ENCODE data around the gene NEDD9. TPM values are rescaled to one million over a fixed set of nuclear protein-coding genes. Genes with fewer than 3 reads are reported as not detected.

NEDD9 gene
- total and polyA plus RNA-seq, 2 of the 13 experiments (the other 11 are each of a cell fraction or from before 2014, with no cell fraction given), result 27.1 to 389 TPM

DNA sequence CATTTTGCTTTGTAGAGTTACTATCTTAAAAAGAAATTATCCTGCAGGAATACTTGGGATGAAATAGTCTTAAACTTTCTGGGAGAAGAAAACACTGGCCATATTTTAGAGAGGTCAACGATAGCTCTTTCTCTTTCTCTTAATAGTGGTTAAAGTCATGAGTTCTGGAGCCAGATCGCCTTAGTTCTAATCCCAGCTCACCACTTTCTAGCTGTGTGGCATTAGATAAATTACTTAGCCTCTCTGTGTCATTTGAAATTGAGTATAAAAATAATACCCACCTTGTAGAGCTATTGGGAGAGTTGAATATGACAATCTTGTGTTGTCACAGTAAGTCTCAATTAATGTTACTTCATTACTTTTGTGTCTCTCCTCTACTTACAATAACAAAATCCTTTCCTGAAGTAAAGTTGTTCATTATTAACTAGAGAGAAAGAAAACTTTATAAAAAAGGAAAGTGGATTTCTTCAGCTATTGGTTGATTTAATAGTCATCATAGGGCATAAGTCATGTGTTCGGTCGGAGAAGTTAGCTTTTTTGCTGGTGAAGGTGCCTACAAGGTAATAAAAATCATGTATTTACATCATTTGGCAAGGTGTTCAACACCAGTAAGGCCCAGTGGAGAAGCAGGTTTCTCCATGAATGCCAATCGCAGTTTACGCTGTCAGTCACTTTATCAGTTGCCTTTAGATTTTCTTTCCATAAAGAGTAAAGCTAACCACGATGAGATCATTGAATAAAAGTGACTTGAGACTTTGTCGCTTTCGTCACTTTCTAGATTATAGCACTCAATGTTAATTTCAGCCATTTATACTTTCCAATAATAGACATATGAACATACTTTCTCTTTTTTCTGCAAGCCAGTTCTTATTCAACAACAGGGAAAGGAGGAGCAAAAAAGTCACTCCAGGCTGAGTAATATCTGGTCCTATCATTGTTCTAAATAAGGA, 2.0 kb downstream of the NEDD9 start:
- H3K27me3 ChIP-seq (ENCODE audit: control insufficient read depth in 1 of 2, insufficient read depth in 2 of 2, low read length in 2 of 2), result peaks cover 0 to 4% of the 10 kb centered on the region in 2 experiments; a peak in 2 of 5 replicates
- H3K4me2 ChIP-seq (ENCODE audit: low read depth, low read length), result peak overlapping the region; percentile 90
- H4K20me1 ChIP-seq (ENCODE audit: insufficient read depth, low read length), result peaks cover 69% of the 10 kb centered on the region
- H3K79me2 ChIP-seq (ENCODE audit: insufficient read depth, low read length), result peaks cover 81% of the 10 kb centered on the region
- in situ Hi-C loops (cut with HindIII; ENCODE audit: extremely low pct_ligation_motif_present, low pct_unique_long_range_greater_than_20kb) (loop anchor here (5.0 kb wide), 1 partner anchor 267 kb away; no protein-coding TSS in a partner anchor), intact Hi-C loops (cut with micrococcal nuclease; ENCODE audit: unreplicated experiment) (loop anchor here (5.0 to 10.0 kb wide), 2 partner anchors 88 to 276 kb away; no protein-coding TSS in a partner anchor)
- ATAC-seq (no peak), DNase-seq (ENCODE audit: low spot score) (no peak), FAIRE-seq (no peak)
- POLR2A ChIA-PET, result interaction anchor here (1.2 to 5.5 kb wide), 9 partner anchors 10 to 164 kb away, joined by 3 to 106 read pairs (median 17); no protein-coding TSS in a partner anchor
- no peak overlapping the region for H2AFZ ChIP-seq (ENCODE audit: low read length)
- WGBS (ENCODE audit: low lambda C conversion rate), result 1% methylated on average over 9 of the region's 9 CpGs
- CTCF ChIA-PET (ENCODE audit: low intra/inter-chr PET ratio, low total read pairs), result no interaction called here
- BruUV-seq (replicated peaks), result no TSS peak
- peak overlapping the region; percentile 94 for H3K27ac ChIP-seq (ENCODE audit: extremely low read length, insufficient read depth, low read length)
- H3K9ac ChIP-seq (ENCODE audit: insufficient read depth, low read depth, low read length), result peak overlapping the region; percentile 96
- peaks cover 4 to 31% of the 10 kb centered on the region in 2 experiments; a peak in 4 of 5 replicates for H3K36me3 ChIP-seq (replicated peaks in 1 of 2; ENCODE audit: control insufficient read depth in 1 of 2, insufficient read depth in 2 of 2, low read length in 2 of 2)
- no peaks in the 10 kb centered on the region for H3K9me3 ChIP-seq (ENCODE audit: low read length)
- H3K4me3 ChIP-seq (replicated peaks in 1 of 3; ENCODE audit: insufficient read depth in 1 of 3, low read depth in 2 of 3, low read length in 3 of 3), result peak overlapping the region; percentile 80 to 94 (median 87)
- peaks cover 52% of the 10 kb centered on the region for H3K4me1 ChIP-seq (ENCODE audit: insufficient read depth, low read length)
- TF ChIP-seq SIN3A (IDR thresholded peaks at IDR 0.05; ENCODE audit: borderline replicate concordance, low read depth, low read length), result 0 out of 2 replicates have a peak, but pooled peaks have one; percentile 44
- no peak for TF ChIP-seq ZNF382 (CRISPR knock-in tag; IDR thresholded peaks at IDR 0.05; ENCODE audit: borderline replicate concordance)
- TF ChIP-seq NR2F1 (CRISPR knock-in tag; IDR thresholded peaks at IDR 0.05), result no peak
- TF ChIP-seq ZNF678 (CRISPR knock-in tag; IDR thresholded peaks at IDR 0.05), result 0 out of 2 replicates have a peak, but pooled peaks have one; percentile 44
- peak; percentile 34; the same call in 1 of the 2 replicates for TF ChIP-seq ZBTB3 (CRISPR knock-in tag; IDR thresholded peaks at IDR 0.05; ENCODE audit: borderline replicate concordance, low read depth)
- peak; percentile 61 for TF ChIP-seq RBFOX2 (IDR thresholded peaks at IDR 0.05; ENCODE audit: low read depth, low read length)
- TF ChIP-seq ZNF549 (CRISPR knock-in tag; IDR thresholded peaks at IDR 0.05), result no peak
- TF ChIP-seq, protein P1, sequence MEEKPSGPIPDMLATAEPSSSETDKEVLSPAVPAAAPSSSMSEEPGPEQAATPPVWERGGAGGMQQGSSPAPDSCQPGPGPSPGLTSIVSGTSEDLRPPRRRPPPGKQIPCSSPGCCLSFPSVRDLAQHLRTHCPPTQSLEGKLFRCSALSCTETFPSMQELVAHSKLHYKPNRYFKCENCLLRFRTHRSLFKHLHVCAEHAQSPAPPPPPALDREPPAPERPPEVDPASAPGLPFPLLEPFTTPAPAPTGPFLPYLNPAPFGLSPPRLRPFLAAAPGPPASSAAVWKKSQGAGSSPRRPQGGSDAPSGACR (CRISPR knock-in tag; IDR thresholded peaks at IDR 0.05), result 0 out of 2 replicates have a peak, but pooled peaks have one; percentile 58
- TF ChIP-seq, protein P2, sequence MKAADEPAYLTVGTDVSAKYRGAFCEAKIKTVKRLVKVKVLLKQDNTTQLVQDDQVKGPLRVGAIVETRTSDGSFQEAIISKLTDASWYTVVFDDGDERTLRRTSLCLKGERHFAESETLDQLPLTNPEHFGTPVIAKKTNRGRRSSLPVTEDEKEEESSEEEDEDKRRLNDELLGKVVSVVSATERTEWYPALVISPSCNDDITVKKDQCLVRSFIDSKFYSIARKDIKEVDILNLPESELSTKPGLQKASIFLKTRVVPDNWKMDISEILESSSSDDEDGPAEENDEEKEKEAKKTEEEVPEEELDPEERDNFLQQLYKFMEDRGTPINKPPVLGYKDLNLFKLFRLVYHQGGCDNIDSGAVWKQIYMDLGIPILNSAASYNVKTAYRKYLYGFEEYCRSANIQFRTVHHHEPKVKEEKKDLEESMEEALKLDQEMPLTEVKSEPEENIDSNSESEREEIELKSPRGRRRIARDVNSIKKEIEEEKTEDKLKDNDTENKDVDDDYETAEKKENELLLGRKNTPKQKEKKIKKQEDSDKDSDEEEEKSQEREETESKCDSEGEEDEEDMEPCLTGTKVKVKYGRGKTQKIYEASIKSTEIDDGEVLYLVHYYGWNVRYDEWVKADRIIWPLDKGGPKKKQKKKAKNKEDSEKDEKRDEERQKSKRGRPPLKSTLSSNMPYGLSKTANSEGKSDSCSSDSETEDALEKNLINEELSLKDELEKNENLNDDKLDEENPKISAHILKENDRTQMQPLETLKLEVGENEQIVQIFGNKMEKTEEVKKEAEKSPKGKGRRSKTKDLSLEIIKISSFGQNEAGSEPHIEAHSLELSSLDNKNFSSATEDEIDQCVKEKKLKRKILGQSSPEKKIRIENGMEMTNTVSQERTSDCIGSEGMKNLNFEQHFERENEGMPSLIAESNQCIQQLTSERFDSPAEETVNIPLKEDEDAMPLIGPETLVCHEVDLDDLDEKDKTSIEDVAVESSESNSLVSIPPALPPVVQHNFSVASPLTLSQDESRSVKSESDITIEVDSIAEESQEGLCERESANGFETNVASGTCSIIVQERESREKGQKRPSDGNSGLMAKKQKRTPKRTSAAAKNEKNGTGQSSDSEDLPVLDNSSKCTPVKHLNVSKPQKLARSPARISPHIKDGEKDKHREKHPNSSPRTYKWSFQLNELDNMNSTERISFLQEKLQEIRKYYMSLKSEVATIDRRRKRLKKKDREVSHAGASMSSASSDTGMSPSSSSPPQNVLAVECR (CRISPR knock-in tag; IDR thresholded peaks at IDR 0.05; ENCODE audit: borderline replicate concordance), result 0 out of 2 replicates have a peak, but pooled peaks have one; percentile 41
- TF ChIP-seq, protein P3, sequence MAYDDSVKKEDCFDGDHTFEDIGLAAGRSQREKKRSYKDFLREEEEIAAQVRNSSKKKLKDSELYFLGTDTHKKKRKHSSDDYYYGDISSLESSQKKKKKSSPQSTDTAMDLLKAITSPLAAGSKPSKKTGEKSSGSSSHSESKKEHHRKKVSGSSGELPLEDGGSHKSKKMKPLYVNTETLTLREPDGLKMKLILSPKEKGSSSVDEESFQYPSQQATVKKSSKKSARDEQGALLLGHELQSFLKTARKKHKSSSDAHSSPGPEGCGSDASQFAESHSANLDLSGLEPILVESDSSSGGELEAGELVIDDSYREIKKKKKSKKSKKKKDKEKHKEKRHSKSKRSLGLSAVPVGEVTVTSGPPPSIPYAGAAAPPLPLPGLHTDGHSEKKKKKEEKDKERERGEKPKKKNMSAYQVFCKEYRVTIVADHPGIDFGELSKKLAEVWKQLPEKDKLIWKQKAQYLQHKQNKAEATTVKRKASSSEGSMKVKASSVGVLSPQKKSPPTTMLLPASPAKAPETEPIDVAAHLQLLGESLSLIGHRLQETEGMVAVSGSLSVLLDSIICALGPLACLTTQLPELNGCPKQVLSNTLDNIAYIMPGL (CRISPR knock-in tag; IDR thresholded peaks at IDR 0.05; ENCODE audit: borderline replicate concordance in 1 of 2, low read depth in 1 of 2), result peak in 1 of 2 experiments; percentile 27; a peak in 2 of 4 replicates
- peak; percentile 58; the same call in 1 of the 2 replicates for TF ChIP-seq ZNF768 (CRISPR knock-in tag; IDR thresholded peaks at IDR 0.05)
- peak; percentile 64 for TF ChIP-seq POLR2G (IDR thresholded peaks at IDR 0.05; ENCODE audit: low read depth, low read length)
- 0 out of 2 replicates have a peak, but pooled peaks have one; percentile 29 for TF ChIP-seq YEATS4 (CRISPR knock-in tag; IDR thresholded peaks at IDR 0.05; ENCODE audit: borderline replicate concordance)

Measured in HepG2 (cell line).